OCI-LY1 (cell line): ENCODE data around the gene IMPA2.

Experiments
- EZH2 ChIP-seq: fragments of 200-600 bp; sonication (generic), shearing (Covaris generic); IDR thresholded peaks from 2 replicates; pipeline ENCODE4 v1.8.0; 2017; ENCODE audit warnings: borderline replicate concordance, mixed run types, mild to moderate bottlenecking, antibody characterized with exemption, low read length, moderate library complexity, mixed read lengths
- TF ChIP-seq, protein P1 (sequence below): fragments of 200-600 bp; sonication (generic), shearing (Covaris generic); IDR thresholded peaks from 2 replicates; pipeline ENCODE4 v1.5.1; 2017; ENCODE audit warnings: mild to moderate bottlenecking, antibody characterized with exemption, low read length, moderate library complexity, mixed read lengths

DNA sequence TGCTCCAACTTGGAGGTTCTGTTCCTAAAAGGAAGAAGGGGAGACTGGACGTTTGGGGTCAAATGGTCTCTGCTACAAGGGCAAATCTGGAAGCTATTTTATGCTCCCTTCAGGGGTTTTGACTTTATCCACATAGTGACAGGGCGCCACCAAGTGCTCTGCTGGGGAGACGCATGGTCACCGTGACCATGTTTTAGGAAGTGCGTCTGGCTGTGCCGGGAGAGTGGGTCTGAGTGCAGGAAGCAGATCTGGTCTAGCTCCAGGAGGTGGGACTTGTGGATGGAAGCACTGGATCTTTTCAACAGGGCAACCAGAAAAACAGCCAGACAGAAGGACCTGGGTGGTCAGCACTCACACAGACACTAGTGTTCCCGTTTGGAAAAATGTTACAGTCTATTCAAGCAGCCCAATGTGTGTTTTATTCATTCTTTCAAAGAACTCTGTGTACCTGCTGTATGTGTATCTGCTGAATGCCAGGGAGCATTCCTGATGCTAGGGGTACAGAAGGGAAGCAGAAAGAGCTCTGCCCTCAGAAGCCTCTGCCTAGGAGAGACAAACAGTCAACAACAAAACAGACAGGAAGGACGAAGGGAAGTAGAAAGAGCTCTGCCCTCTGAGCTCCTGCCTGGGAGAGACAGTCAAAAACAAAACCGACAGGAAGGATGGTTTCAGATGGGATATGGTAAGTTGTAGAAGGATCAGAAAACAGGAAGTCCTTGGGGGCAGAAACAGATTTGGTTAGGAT lies 14.3 kb downstream of the IMPA2 start:
- TF ChIP-seq, protein P1, sequence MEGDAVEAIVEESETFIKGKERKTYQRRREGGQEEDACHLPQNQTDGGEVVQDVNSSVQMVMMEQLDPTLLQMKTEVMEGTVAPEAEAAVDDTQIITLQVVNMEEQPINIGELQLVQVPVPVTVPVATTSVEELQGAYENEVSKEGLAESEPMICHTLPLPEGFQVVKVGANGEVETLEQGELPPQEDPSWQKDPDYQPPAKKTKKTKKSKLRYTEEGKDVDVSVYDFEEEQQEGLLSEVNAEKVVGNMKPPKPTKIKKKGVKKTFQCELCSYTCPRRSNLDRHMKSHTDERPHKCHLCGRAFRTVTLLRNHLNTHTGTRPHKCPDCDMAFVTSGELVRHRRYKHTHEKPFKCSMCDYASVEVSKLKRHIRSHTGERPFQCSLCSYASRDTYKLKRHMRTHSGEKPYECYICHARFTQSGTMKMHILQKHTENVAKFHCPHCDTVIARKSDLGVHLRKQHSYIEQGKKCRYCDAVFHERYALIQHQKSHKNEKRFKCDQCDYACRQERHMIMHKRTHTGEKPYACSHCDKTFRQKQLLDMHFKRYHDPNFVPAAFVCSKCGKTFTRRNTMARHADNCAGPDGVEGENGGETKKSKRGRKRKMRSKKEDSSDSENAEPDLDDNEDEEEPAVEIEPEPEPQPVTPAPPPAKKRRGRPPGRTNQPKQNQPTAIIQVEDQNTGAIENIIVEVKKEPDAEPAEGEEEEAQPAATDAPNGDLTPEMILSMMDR, result peak; percentile 98
- no peak for TF ChIP-seq EZH2
